Lung microvascular endothelial cell (primary cell): Measurements from ENCODE around the gene EXOC4. TPM values are rescaled to one million over a fixed set of nuclear protein-coding genes. Genes with fewer than 3 reads are reported as not detected.
"Not testable (repeated sequence)": the region's sequence is repeated elsewhere in the genome, so short reads cannot be mapped to it uniquely, and the experiment has no call there.

Source experiments
- DNase-seq, 2 donors: peaks; one replicate each; pipeline versions ENCODE4 v3.0.0 to v3.0.0-alpha.2; 2010; ENCODE audit warnings: low read depth in 2 of 2
- total RNA-seq: library from RNA; depleted of rRNA; stranded (reverse); fragments of >200 nt; gene quantifications from 2 replicates; pipeline ENCODE4 v1.2.1, GENCODE V29; 2014

The EXOC4 gene
- total RNA-seq, 1 donor from 2014 or later: 103 TPM

- DNase-seq: peak in 1 of 2 donors; percentile 44
These were observed 607.9 kb downstream of the EXOC4 start for GRCh38 chr7:133860628-133861335.

GRCh38 chr7:133861876-133862275 lies 609.0 kb downstream of the EXOC4 start:
- DNase-seq: peak in 1 of 2 donors; percentile 53

- DNase-seq: peak in 1 of 2 donors; percentile 34
These were observed 610.6 kb downstream of the EXOC4 start for GRCh38 chr7:133863362-133864061.

GRCh38 chr7:133869556-133869955 lies 616.7 kb downstream of the EXOC4 start:
- no peak for DNase-seq

GRCh38 chr7:133871757-133872156 lies 618.9 kb downstream of the EXOC4 start:
- no peak for DNase-seq

GRCh38 chr7:133873187-133873586 lies 620.3 kb downstream of the EXOC4 start:
- no peak for DNase-seq

- DNase-seq: peak in 1 of 2 donors; percentile 19
These were observed 620.8 kb downstream of the EXOC4 start for GRCh38 chr7:133873631-133874030.

- DNase-seq: no peak
These were observed 630.7 kb downstream of the EXOC4 start for GRCh38 chr7:133883591-133883990.

- no peak for DNase-seq
These were observed 632.3 kb downstream of the EXOC4 start for GRCh38 chr7:133885213-133885612.

GRCh38 chr7:133886086-133886485 lies 633.2 kb downstream of the EXOC4 start:
- no peak for DNase-seq

GRCh38 chr7:133886797-133887196 lies 633.9 kb downstream of the EXOC4 start:
- no peak for DNase-seq

- DNase-seq: peak in 1 of 2 donors; percentile 21
These were observed 634.6 kb downstream of the EXOC4 start for GRCh38 chr7:133887459-133887858.

GRCh38 chr7:133888061-133888930 lies 635.4 kb downstream of the EXOC4 start:
- DNase-seq: no peak

GRCh38 chr7:133904776-133905175 lies 651.9 kb downstream of the EXOC4 start:
- peak in 1 of 2 donors; percentile 2 for DNase-seq

- DNase-seq: not testable (repeated sequence)
These were observed 653.7 kb downstream of the EXOC4 start for GRCh38 chr7:133906553-133906952.

- no peak for DNase-seq
These were observed 657.9 kb downstream of the EXOC4 start for GRCh38 chr7:133910761-133911160.

- DNase-seq: no peak
These were observed 658.8 kb downstream of the EXOC4 start for GRCh38 chr7:133911724-133912123.

- DNase-seq: peak; percentile 5 to 80
These were observed 660.2 kb downstream of the EXOC4 start for GRCh38 chr7:133912916-133913697.

GRCh38 chr7:133916621-133917020 lies 663.7 kb downstream of the EXOC4 start:
- DNase-seq: no peak

GRCh38 chr7:133919810-133920209 lies 666.9 kb downstream of the EXOC4 start:
- no peak for DNase-seq

- DNase-seq: no peak
These were observed 668.8 kb downstream of the EXOC4 start for GRCh38 chr7:133921635-133922182.
